ENCODE results near the gene KHDC4. TPM values are rescaled to one million over a fixed set of nuclear protein-coding genes. Genes with fewer than 3 reads are reported as not detected.

KHDC4 gene
- total and polyA plus RNA-seq, 9 of the 15 experiments (the other 6 are each of a cell fraction or from before 2014, with no cell fraction given) = 12.1 to 185 (median 65.6) TPM

GRCh38 chr1:155979597-155980343 is 45.6 kb upstream of the KHDC4 start (continued):
- TF ChIP-seq UBTF (IDR thresholded peaks at IDR 0.05; ENCODE audit: borderline replicate concordance in 1 of 2, low read depth in 2 of 2, low read length in 2 of 2) (no peak), AFF4 (CRISPR knock-in tag; IDR thresholded peaks at IDR 0.05) (no peak), ZNF785 (CRISPR knock-in tag; IDR thresholded peaks at IDR 0.05) (no peak), ZNF253 (CRISPR knock-in tag; conservative IDR thresholded peaks at IDR 0.05) (no peak), TEAD4 (IDR thresholded peaks at IDR 0.05; ENCODE audit: low read length) (peak; percentile 62; the same call in 1 of the 2 replicates), TEAD4 (CRISPR knock-in tag; IDR thresholded peaks at IDR 0.05; ENCODE audit: borderline replicate concordance) (no peak), POLR2H (tag; IDR thresholded peaks at IDR 0.05; ENCODE audit: low read depth) (peak; percentile 57; the same call in 1 of the 2 replicates), CREB5 (CRISPR knock-in tag; IDR thresholded peaks at IDR 0.05) (no peak), NONO (IDR thresholded peaks at IDR 0.05; ENCODE audit: low read depth in 2 of 2, low read length in 1 of 2) (no peak), PHF21A (IDR thresholded peaks at IDR 0.05; ENCODE audit: borderline replicate concordance, low read depth) (no peak)
- TF ChIP-seq, protein P1, sequence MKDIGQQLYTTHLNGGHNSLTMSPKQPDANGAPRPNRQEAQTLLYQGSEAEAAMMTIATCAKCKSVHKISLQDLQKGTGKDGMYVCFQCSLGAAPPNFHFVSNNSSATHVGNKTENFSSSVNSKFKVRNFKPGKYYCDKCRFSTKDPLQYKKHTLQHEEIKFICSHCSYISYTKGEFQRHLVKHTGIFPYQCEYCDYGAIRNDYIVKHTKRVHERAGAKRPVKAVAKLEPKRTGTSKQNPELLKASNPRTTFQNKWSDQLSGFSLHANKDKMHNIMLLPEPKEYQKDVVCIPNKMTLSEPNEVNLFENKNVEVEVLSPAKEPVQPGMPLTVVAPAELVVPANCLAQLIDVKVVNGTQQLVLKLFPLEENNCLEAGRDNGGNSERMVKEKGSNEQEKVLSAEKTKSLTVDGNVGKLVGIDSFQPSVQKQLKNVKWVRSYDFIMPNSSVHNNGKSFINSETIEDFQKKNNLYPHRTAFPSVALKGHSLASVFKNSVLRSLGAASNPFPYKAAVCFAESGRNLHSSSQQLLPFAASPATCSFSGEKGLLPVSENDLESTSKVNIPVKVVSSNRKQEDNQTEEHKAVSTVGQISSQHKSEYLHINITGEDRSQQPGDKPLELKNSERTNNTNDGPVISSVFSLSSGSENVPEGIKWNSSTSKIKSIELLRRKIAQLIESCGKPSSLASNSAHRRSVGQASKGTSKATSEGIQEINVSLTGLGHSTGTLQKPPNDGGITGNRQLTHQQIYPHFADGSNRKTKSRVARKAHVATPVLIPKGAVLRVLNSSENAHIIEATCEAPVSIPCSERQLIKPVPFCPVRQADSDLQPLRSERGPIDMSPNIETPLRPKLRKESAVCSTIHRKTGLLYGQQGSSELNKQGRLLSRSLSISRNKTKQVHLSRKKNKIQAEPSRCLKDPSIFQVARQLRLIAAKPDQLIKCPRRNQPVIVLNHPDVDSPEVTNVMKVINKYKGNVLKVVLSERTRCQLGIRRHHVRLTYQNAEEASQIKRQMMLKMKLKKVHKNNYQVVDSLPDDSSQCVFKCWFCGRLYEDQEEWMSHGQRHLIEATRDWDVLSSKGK (CRISPR knock-in tag; IDR thresholded peaks at IDR 0.05) = no peak
- TF ChIP-seq, protein P2, sequence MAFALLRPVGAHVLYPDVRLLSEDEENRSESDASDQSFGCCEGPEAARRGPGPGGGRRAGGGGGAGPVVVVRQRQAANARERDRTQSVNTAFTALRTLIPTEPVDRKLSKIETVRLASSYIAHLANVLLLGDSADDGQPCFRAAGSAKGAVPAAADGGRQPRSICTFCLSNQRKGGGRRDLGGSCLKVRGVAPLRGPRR (CRISPR knock-in tag; IDR thresholded peaks at IDR 0.05) = no peak
- TF ChIP-seq, protein P3, sequence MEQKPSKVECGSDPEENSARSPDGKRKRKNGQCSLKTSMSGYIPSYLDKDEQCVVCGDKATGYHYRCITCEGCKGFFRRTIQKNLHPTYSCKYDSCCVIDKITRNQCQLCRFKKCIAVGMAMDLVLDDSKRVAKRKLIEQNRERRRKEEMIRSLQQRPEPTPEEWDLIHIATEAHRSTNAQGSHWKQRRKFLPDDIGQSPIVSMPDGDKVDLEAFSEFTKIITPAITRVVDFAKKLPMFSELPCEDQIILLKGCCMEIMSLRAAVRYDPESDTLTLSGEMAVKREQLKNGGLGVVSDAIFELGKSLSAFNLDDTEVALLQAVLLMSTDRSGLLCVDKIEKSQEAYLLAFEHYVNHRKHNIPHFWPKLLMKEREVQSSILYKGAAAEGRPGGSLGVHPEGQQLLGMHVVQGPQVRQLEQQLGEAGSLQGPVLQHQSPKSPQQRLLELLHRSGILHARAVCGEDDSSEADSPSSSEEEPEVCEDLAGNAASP (IDR thresholded peaks at IDR 0.05) = no peak

Data from K562 (cell line).